Cortex of kidney (tissue), 1 donor: Measurements from ENCODE around the gene IL15RA.
"Not testable (repeated sequence)": the region's sequence is repeated elsewhere in the genome, so short reads cannot be mapped to it uniquely, and the experiment has no call there.

ENCODE experiments used
- DNase-seq: peaks from one replicate; lab custom pipeline; 2025; lab: John Stamatoyannopoulos, UW

IL15RA gene

GRCh38 chr10:5968681-5969453, 8.5 kb downstream of the IL15RA start:
- no peak for DNase-seq

- DNase-seq: no peak
Observed at GRCh38 chr10:5968037-5968680, 9.2 kb downstream of the IL15RA start.

GRCh38 chr10:5965266-5965665, 12.1 kb downstream of the IL15RA start:
- DNase-seq: no peak

- no peak for DNase-seq
Observed at GRCh38 chr10:5964736-5965135, 12.6 kb downstream of the IL15RA start.

- no peak for DNase-seq
Observed at GRCh38 chr10:5963591-5963990, 13.8 kb downstream of the IL15RA start.

GRCh38 chr10:5963071-5963470, 14.3 kb downstream of the IL15RA start:
- no peak for DNase-seq

- DNase-seq: not testable (repeated sequence)
Observed at GRCh38 chr10:5962358-5962940, 14.9 kb downstream of the IL15RA start.

- no peak for DNase-seq
Observed at GRCh38 chr10:5961405-5962100, 15.8 kb downstream of the IL15RA start.

GRCh38 chr10:5960973-5961275, 16.4 kb downstream of the IL15RA start:
- DNase-seq: not testable (repeated sequence)

GRCh38 chr10:5960070-5960972, 17.0 kb downstream of the IL15RA start:
- no peak for DNase-seq

GRCh38 chr10:5959581-5960069, 17.7 kb downstream of the IL15RA start:
- no peak for DNase-seq

GRCh38 chr10:5959142-5959541, 18.2 kb downstream of the IL15RA start:
- DNase-seq: no peak

- no peak for DNase-seq
Observed at GRCh38 chr10:5958675-5959074, 18.7 kb downstream of the IL15RA start.

- DNase-seq: no peak
Observed at GRCh38 chr10:5958077-5958476, 19.3 kb downstream of the IL15RA start.

GRCh38 chr10:5956146-5956936, 21.0 kb downstream of the IL15RA start:
- DNase-seq: no peak

GRCh38 chr10:5953676-5954075, 23.7 kb downstream of the IL15RA start:
- DNase-seq: no peak

- no peak for DNase-seq
Observed at GRCh38 chr10:5952731-5953385, 24.5 kb downstream of the IL15RA start.

GRCh38 chr10:5951721-5952407, 25.5 kb downstream of the IL15RA start:
- DNase-seq: no peak

GRCh38 chr10:5951167-5951711, 26.1 kb downstream of the IL15RA start:
- no peak for DNase-seq
